Natural killer cell (primary cell): Measurements from ENCODE around the gene MORC1. TPM values are rescaled to one million over a fixed set of nuclear protein-coding genes. Genes with fewer than 3 reads are reported as not detected.

Experiments
- ATAC-seq, 3 donors: fragments of 150-1000 bp in 2 of 3; fragments of 200-7000 bp in 1 of 3; cut with Tn5 transposase; 1 replicate in 1 of 3; 2 replicates in 2 of 3; pipeline ENCODE4 v1.10.0; 2021; ENCODE audit warnings: mild to moderate bottlenecking in 2 of 3, moderate library complexity in 2 of 3
- DNase-seq, 2 donors: peaks; one replicate each; pipeline versions ENCODE4 v3.0.0 to v3.0.0-alpha.2; 2013 to 2021; ENCODE audit warnings: mixed read lengths in 1 of 2
- H3K27ac ChIP-seq: one replicate; pipeline ENCODE4 v1.5.1; 2013; ENCODE audit warnings: mild to moderate bottlenecking, low read length
- H3K27me3 ChIP-seq: one replicate; pipeline ENCODE4 v1.6.1; 2013; ENCODE audit warnings: low read length; ENCODE audit not compliant: control insufficient read depth, insufficient read depth
- H3K36me3 ChIP-seq: one replicate; pipeline ENCODE4 v1.6.1; 2013; ENCODE audit warnings: low read length; ENCODE audit not compliant: control insufficient read depth, insufficient read depth
- H3K4me1 ChIP-seq: one replicate; pipeline ENCODE4 v1.6.1; 2013; ENCODE audit warnings: low read length; ENCODE audit not compliant: control insufficient read depth, insufficient read depth
- H3K4me3 ChIP-seq: one replicate; pipeline ENCODE4 v1.5.1; 2013; ENCODE audit warnings: low read length
- H3K9me3 ChIP-seq: one replicate; pipeline ENCODE4 v1.6.1; 2013; ENCODE audit warnings: low read length; ENCODE audit not compliant: control insufficient read depth, insufficient read depth
- H3K27ac Mint-ChIP-seq, 2 donors: one replicate each; pipeline ENCODE4 v1.8.0; 2022; ENCODE audit warnings: mild to moderate bottlenecking in 2 of 2, mixed read lengths in 2 of 2, moderate library complexity in 1 of 2
- H3K27me3 Mint-ChIP-seq, 2 donors: one replicate each; pipeline ENCODE4 v1.8.0; 2022; ENCODE audit warnings: low read depth in 2 of 2, mixed read lengths in 2 of 2
- H3K36me3 Mint-ChIP-seq: one replicate; pipeline ENCODE4 v1.8.0; 2022; ENCODE audit warnings: mixed read lengths
- H3K4me1 Mint-ChIP-seq, 2 donors: one replicate each; pipeline ENCODE4 v1.8.0; 2022; ENCODE audit warnings: mixed read lengths in 2 of 2
- H3K4me3 Mint-ChIP-seq: one replicate; pipeline ENCODE4 v1.8.0; 2022; ENCODE audit warnings: mild to moderate bottlenecking, moderate library complexity, mixed read lengths
- H3K9me3 Mint-ChIP-seq, 2 donors: one replicate each; pipeline ENCODE4 v1.8.0; 2022; ENCODE audit warnings: mixed read lengths in 2 of 2
- WGBS: methylation state at CpG from one replicate; pipeline ENCODE4 v1.1.7; 2013; ENCODE audit warnings: missing lambda C conversion rate; ENCODE audit not compliant: insufficient coverage; 5-methylcytosine and 5-hydroxymethylcytosine counted together
- intact Hi-C: fragments of 100-400 bp; cut with micrococcal nuclease; formaldehyde crosslinking; loops from one replicate; pipeline ENCODE4 v1.14.2; 2022
- total RNA-seq, 4 donors: library from RNA; stranded (reverse); fragments of 120-200 nt in 1 of 4; gene quantifications; one replicate each; pipeline versions ENCODE4 v1.2.3 to v1.2.4, GENCODE V29; 2013 to 2022
- TF ChIP-seq, protein P1 (sequence below): fragments of 200-600 bp; IDR thresholded peaks from one replicate; pipeline ENCODE4 v1.8.0; 2022; ENCODE audit warnings: antibody characterized with exemption

The MORC1 gene
- total RNA-seq, 3 donors from 2014 or later (not counting 1 experiment from before 2014, with no cell fraction given): 0.12 TPM; not detected in 2

DNA sequence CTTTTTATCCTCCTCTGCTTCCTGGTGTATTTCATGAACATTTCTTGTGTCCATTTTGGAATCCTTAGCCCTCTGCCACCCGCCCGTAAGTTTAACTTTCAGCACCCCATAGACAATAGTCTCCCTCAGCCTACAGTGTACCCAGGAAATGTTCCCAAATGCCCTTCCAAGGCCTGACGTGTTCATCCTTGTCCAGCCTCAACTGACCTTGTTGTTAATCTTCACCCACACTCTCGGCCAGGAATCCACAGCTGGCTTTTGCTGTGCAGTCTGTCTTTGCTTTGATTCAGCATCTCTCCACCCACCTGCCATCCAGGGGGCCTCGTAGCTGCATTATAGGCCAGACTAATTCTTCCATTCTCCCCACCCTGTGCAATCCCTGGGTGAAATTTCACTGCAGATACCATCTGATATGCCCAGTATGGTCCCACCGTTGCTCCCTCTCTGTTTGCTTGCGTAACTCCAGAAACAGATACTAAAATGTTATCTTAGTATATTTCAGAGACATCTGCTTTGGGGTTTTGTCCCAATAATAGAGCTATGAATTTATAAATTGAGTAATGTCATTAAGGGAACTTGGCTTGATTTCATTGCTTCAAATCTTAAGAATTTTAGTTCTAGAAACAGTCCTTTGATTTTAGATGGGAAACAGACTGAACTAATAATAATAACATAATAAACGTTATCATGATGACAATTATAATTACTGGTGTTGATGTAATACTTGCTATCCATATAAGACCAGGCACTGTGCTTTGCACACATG, 180.8 kb downstream of the MORC1 start:
- H3K9me3 ChIP-seq: no peaks in the 10 kb centered on the region
- Mint-ChIP-seq H3K4me3 (no peak overlapping the region), H3K27ac (no peak overlapping the region), H3K36me3 (no peaks in the 10 kb centered on the region), H3K27me3 (peaks cover 0 to 11% of the 10 kb centered on the region in 2 donors), H3K9me3 (no peaks in the 10 kb centered on the region), H3K4me1 (no peaks in the 10 kb centered on the region)
- no peak for DNase-seq
- H3K27me3 ChIP-seq: no peaks in the 10 kb centered on the region
- no peak overlapping the region for H3K4me3 ChIP-seq
- H3K4me1 ChIP-seq: no peaks in the 10 kb centered on the region
- WGBS: 82% methylated on average over 6 of the region's 8 CpGs
- ATAC-seq: no peak
- TF ChIP-seq, protein P1, sequence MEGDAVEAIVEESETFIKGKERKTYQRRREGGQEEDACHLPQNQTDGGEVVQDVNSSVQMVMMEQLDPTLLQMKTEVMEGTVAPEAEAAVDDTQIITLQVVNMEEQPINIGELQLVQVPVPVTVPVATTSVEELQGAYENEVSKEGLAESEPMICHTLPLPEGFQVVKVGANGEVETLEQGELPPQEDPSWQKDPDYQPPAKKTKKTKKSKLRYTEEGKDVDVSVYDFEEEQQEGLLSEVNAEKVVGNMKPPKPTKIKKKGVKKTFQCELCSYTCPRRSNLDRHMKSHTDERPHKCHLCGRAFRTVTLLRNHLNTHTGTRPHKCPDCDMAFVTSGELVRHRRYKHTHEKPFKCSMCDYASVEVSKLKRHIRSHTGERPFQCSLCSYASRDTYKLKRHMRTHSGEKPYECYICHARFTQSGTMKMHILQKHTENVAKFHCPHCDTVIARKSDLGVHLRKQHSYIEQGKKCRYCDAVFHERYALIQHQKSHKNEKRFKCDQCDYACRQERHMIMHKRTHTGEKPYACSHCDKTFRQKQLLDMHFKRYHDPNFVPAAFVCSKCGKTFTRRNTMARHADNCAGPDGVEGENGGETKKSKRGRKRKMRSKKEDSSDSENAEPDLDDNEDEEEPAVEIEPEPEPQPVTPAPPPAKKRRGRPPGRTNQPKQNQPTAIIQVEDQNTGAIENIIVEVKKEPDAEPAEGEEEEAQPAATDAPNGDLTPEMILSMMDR: no peak
- intact Hi-C loops: no loop called here
- H3K36me3 ChIP-seq: no peaks in the 10 kb centered on the region
- H3K27ac ChIP-seq: no peak overlapping the region

DNA sequence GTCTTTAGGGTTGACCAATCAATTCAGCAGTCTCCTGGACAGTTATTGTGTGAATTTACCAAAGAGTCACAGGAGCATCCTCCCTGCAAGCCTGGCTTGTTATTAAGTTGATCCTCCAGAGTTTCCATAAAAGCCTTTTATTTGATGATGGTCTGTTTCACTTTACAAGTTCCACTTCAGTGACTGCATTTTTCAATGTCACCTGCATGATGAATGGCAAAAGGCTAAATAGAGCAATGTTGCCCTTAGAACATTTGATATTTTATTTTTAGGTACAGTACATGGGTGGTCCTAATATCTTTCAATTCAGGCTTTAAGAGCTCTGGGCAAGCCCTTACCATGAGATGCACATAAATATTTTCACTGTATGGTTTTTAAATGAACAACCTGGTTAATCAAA, 186.9 kb downstream of the MORC1 start:
- H3K9me3 Mint-ChIP-seq: peaks cover 0 to 4% of the 10 kb centered on the region in 2 donors
- H3K36me3 Mint-ChIP-seq: no peaks in the 10 kb centered on the region
- no peak overlapping the region for H3K27ac Mint-ChIP-seq
- DNase-seq: no peak
- no peaks in the 10 kb centered on the region for H3K36me3 ChIP-seq
- no peaks in the 10 kb centered on the region for H3K4me1 ChIP-seq
- intact Hi-C loops: no loop called here
- H3K27me3 Mint-ChIP-seq: peaks cover 12 to 14% of the 10 kb centered on the region in 2 donors
- H3K4me3 Mint-ChIP-seq: no peak overlapping the region
- TF ChIP-seq, protein P1: no peak
- no peak overlapping the region for H3K27ac ChIP-seq
- no peaks in the 10 kb centered on the region for H3K27me3 ChIP-seq
- ATAC-seq: no peak
- no peaks in the 10 kb centered on the region for H3K4me1 Mint-ChIP-seq
- no peaks in the 10 kb centered on the region for H3K9me3 ChIP-seq
- no peak overlapping the region for H3K4me3 ChIP-seq

DNA sequence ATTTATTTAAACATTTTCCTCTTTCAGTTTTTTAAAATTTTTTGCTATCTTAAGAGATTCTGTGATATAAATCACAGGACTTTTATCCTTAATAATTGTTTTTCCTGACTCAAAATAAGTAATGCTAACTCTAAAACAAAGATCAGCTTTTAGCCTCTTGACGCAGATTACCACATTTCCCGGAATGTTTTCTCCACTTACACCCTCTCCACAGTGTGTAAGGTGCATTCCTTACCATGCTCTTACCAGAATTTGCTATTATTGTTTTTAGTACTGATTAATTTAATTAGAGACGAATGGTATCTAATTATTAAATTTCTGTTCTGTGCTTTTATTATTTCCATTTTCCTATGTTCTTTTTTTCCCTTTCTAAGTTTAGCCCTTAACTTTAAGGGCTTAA, 199.1 kb downstream of the MORC1 start:
- H3K27ac ChIP-seq: no peak overlapping the region
- no peak overlapping the region for H3K4me3 Mint-ChIP-seq
- peaks cover 4 to 5% of the 10 kb centered on the region in 2 donors for H3K4me1 Mint-ChIP-seq
- peaks cover 3% of the 10 kb centered on the region for H3K4me1 ChIP-seq
- TF ChIP-seq, protein P1: no peak
- ATAC-seq: no peak
- no peaks in the 10 kb centered on the region for H3K9me3 Mint-ChIP-seq
- H3K4me3 ChIP-seq: no peak overlapping the region
- H3K27ac Mint-ChIP-seq: no peak overlapping the region
- H3K27me3 ChIP-seq: no peaks in the 10 kb centered on the region
- WGBS: 80% methylated on average over 1 of the region's 3 CpGs
- peaks cover 27 to 53% of the 10 kb centered on the region in 2 donors for H3K27me3 Mint-ChIP-seq
- no peaks in the 10 kb centered on the region for H3K36me3 ChIP-seq
- DNase-seq: no peak
- no peaks in the 10 kb centered on the region for H3K36me3 Mint-ChIP-seq
- H3K9me3 ChIP-seq: no peaks in the 10 kb centered on the region
- intact Hi-C loops: no loop called here
